ENCODE results near the gene CWC27.
"Not testable (repeated sequence)": the region's sequence is repeated elsewhere in the genome, so short reads cannot be mapped to it uniquely, and the experiment has no call there.

CWC27 gene

GRCh38 chr5:64930672-64931318 lies 162.1 kb downstream of the CWC27 start:
- no peak for DNase-seq

GRCh38 chr5:64939422-64939771 lies 170.7 kb downstream of the CWC27 start:
- DNase-seq: not testable (repeated sequence)

GRCh38 chr5:64939772-64940510 lies 171.2 kb downstream of the CWC27 start:
- DNase-seq: no peak

- no peak for DNase-seq
Measured at GRCh38 chr5:64942460-64942859, 173.7 kb downstream of the CWC27 start.

- no peak for DNase-seq
Measured at GRCh38 chr5:64944868-64945267, 176.1 kb downstream of the CWC27 start.

- peak; percentile 23 for DNase-seq
Measured at GRCh38 chr5:64947031-64947430, 178.3 kb downstream of the CWC27 start.

GRCh38 chr5:64947801-64948200 lies 179.1 kb downstream of the CWC27 start:
- no peak for DNase-seq

- no peak for DNase-seq
Measured at GRCh38 chr5:64949331-64949730, 180.6 kb downstream of the CWC27 start.

- no peak for DNase-seq
Measured at GRCh38 chr5:64952951-64953673, 184.4 kb downstream of the CWC27 start.

- no peak for DNase-seq
Measured at GRCh38 chr5:64954518-64954917, 185.8 kb downstream of the CWC27 start.

- no peak for DNase-seq
Measured at GRCh38 chr5:64958757-64959391, 190.1 kb downstream of the CWC27 start.

GRCh38 chr5:64963278-64963677 lies 194.5 kb downstream of the CWC27 start:
- no peak for DNase-seq

GRCh38 chr5:64968591-64969110 lies 199.9 kb downstream of the CWC27 start:
- no peak for DNase-seq

- DNase-seq: no peak
Measured at GRCh38 chr5:64969578-64969977, 200.8 kb downstream of the CWC27 start.

- DNase-seq: no peak
Measured at GRCh38 chr5:64971513-64971912, 202.8 kb downstream of the CWC27 start.

- DNase-seq: no peak
Measured at GRCh38 chr5:64971990-64972389, 203.3 kb downstream of the CWC27 start.

- no peak for DNase-seq
Measured at GRCh38 chr5:64972591-64972990, 203.9 kb downstream of the CWC27 start.

GRCh38 chr5:64973215-64973614 lies 204.5 kb downstream of the CWC27 start:
- DNase-seq: no peak

GRCh38 chr5:64977779-64978178 lies 209.0 kb downstream of the CWC27 start:
- DNase-seq: no peak

- DNase-seq: no peak
Measured at GRCh38 chr5:64978546-64978945, 209.8 kb downstream of the CWC27 start.

- no peak for DNase-seq
Measured at GRCh38 chr5:64979531-64979930, 210.8 kb downstream of the CWC27 start.

- DNase-seq: no peak
Measured at GRCh38 chr5:64980176-64980575, 211.4 kb downstream of the CWC27 start.

- DNase-seq: no peak
Measured at GRCh38 chr5:64987768-64988167, 219.0 kb downstream of the CWC27 start.
